HFF-Myc (cell line): Measurements from ENCODE around the gene CCDC13.

Experiments
- DNase-seq: peaks from one replicate; pipeline ENCODE4 v3.0.0-alpha.2; 2011; ENCODE audit warnings: low read depth; ENCODE audit errors: extremely low read depth
- H3K4me3 ChIP-seq: replicated peaks from 2 replicates; pipeline ENCODE4 v1.5.1; 2011; ENCODE audit warnings: low read depth, mild to moderate bottlenecking, control low read depth, low read length
- TF ChIP-seq, protein P1 (sequence below): IDR thresholded peaks from 2 replicates; pipeline ENCODE4 v1.5.1; 2012; ENCODE audit warnings: mild to moderate bottlenecking, low read depth, low read length, control low read depth; ENCODE audit errors: missing control alignments

CCDC13 gene

GRCh38 chr3:42749753-42750231 is 23.3 kb downstream of the CCDC13 start:
- TF ChIP-seq, protein P1, sequence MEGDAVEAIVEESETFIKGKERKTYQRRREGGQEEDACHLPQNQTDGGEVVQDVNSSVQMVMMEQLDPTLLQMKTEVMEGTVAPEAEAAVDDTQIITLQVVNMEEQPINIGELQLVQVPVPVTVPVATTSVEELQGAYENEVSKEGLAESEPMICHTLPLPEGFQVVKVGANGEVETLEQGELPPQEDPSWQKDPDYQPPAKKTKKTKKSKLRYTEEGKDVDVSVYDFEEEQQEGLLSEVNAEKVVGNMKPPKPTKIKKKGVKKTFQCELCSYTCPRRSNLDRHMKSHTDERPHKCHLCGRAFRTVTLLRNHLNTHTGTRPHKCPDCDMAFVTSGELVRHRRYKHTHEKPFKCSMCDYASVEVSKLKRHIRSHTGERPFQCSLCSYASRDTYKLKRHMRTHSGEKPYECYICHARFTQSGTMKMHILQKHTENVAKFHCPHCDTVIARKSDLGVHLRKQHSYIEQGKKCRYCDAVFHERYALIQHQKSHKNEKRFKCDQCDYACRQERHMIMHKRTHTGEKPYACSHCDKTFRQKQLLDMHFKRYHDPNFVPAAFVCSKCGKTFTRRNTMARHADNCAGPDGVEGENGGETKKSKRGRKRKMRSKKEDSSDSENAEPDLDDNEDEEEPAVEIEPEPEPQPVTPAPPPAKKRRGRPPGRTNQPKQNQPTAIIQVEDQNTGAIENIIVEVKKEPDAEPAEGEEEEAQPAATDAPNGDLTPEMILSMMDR, result peak; percentile 62
- no peak overlapping the region for H3K4me3 ChIP-seq
- DNase-seq, result no peak

DNA sequence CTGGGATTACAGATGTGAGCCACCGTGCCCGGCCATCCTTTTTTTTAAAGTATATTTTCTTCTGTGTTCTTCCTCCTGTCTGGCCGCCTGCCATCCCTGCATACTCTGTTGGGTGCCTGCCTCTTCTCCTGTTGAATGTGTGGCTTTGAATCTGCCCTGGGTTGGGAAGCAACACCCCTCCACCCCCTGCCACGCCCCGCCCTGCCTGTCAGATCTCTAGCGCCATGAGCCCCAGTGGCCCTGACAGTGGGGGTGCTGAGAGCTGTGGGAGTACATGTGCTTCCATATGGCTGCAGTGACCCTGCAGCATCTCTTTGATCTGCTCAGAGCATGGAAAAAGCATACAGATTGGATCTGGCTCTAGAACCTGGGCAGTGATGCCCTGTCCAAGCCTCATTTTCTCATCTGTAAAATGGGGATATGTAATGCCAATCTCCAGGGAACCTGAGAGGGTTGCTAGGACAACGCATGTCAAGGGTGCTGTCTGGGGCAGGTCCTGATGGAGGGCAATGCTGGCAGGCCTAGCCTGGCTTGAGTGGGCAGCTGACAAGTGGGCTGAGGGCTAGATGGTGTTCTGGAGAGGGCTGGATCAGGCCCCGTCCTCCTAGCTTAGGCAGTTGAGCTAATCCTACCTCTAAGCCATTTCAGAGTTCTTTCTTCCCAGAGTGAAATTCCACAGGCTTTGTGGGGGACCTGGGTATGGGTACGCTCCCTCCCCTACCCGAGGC is 23.9 kb downstream of the CCDC13 start:
- no peak overlapping the region for H3K4me3 ChIP-seq
- TF ChIP-seq, protein P1, result no peak
- DNase-seq, result no peak

DNA sequence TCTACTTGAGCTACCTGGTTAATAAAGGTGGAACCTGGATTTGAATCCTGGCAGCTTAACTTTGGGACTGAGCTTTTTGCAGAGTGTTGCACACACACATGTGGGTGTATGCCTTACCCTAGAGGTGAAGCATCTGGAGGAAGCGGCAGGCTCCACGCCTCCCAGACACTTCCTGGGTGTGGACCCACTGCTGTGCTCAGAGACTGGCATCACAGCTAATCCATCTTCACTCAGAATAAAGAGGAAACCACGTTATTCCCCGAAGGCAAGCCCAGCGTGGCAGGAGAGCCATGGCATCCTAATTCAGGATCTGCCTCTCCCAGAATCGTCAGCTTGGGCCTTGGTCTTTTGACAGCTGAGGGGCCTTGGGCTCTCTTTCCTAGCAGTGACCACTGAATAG is 25.5 kb downstream of the CCDC13 start:
- no peak for DNase-seq
- TF ChIP-seq, protein P1, result no peak

DNA sequence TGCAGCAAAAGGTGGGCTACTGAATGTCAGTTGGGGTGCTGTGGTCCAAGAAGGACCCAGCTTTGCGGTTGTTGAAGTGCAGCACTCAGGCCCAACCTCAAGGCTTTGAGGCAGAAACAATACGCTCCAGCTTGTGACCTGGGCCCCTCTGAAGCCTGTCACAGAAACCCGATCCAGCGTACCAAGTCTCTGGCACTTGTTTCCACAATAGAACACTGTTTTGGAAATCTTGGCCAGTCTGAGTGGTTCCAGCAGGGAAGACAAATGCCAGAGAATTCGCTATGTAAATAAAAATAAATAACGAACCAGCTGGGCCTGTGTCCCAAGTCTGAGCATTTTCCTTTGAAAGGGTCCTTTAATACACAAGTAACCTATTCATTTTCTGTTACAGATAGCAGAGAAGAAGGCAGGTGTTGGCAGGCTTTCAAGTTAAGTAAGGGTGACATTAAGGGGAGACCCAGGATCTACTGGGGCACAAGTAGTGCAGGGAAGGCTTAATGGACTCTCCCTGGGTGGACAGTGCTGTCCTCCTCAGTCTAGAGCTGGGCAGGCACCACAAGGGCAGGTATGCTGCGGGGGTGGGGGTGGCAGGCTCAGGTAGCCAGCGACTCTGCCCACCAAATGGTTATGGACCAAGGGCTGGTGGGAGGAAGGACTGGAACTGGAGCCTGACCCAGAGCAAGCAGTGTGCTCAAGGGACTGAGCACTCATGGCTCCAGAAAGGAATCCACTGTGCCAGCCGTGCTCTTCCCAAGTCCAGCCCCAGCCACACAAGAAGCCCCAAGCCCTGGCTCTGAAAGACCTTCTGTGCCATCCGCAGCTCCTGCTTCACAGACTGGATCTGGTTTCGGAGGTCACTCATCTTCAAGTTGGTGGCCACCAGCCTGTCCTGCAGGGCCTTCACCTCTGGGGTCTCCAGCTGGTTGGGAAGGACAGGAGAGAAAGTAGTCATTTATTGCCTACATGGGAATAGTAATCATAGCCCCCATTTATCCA is 26.3 kb downstream of the CCDC13 start:
- no peak for DNase-seq
- no peak overlapping the region for H3K4me3 ChIP-seq
- TF ChIP-seq, protein P1, result no peak

More for the DNA sequence above, 25.5 kb downstream of the CCDC13 start:
- no peak overlapping the region for H3K4me3 ChIP-seq

- H3K4me3 ChIP-seq, result no peak overlapping the region
- no peak for DNase-seq
- TF ChIP-seq, protein P1, result no peak
Observed at GRCh38 chr3:42745776-42746454, 27.1 kb downstream of the CCDC13 start.

DNA sequence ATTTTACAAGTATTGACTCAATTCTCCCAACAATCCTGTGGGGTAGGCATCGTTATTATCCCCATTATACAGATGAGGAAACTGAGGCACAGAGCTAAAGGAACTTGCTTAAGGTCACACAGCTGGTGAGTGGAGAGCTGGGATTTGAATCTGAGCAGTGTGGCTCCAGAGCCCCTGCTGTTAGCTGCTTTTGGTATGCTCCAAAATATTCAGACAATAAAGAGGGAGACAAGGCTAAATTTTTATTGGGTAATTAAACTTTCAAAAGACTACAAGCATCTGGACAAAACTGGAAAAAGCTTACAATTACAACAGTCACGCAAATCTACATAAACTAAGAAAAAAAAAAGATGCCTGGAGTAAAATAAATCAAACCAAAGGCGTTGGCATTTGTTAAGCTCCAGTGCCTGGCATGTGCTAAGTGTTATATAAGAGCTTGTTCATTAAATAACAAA is 27.7 kb downstream of the CCDC13 start:
- TF ChIP-seq, protein P1, result no peak

More for the DNA sequence above, 27.7 kb downstream of the CCDC13 start:
- no peak overlapping the region for H3K4me3 ChIP-seq
- DNase-seq, result no peak
